Measurements from ENCODE around the gene GHSR.

DNA sequence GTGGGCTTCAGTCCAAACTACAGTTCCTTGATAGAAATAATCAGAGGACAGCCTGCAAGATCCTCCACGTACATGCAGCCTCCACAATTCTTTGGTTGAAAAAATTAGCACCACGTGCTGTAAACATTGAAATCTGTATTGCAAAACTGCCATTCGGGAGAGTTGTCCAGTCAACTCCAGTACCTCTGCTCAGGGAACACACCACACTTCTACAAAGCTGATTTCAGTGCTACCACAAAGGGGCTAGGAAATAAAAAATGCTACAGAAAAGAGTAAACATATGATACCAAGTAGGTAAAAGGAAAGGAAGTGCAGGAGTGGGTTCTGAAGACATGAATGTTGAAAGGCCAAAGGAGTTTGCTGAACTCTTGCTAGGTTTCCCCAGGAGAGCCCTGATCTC, 40.4 kb downstream of the GHSR start:
- no peak for TF ChIP-seq CTCF (IDR thresholded peaks at IDR 0.05 in 8 of 11, conservative IDR thresholded peaks at IDR 0.05 in 3 of 11)
- TF ChIP-seq POLR2A (IDR thresholded peaks at IDR 0.05) = no peak
